Fibroblast of lung (primary cell): Measurements from ENCODE around the gene APBB2. TPM values are rescaled to one million over a fixed set of nuclear protein-coding genes. Genes with fewer than 3 reads are reported as not detected.
A peak's percentile ranks its signal among the peaks of the same experiment; 100 is the strongest.

Source experiments
- DNase-seq, 2 donors: peaks; one replicate each; pipeline versions ENCODE4 v3.0.0 to v3.0.0-alpha.2; 2010; ENCODE audit warnings: low read depth in 2 of 2
- H2AFZ ChIP-seq: 2 replicates; pipeline ENCODE4 v1.5.1; 2012; ENCODE audit warnings: low read length, control low read depth, inconsistent platforms
- H3K27ac ChIP-seq: 2 replicates; pipeline ENCODE4 v1.5.1; 2011; ENCODE audit warnings: low read length, control low read depth; ENCODE audit not compliant: insufficient read depth
- H3K27me3 ChIP-seq: 2 replicates; pipeline ENCODE4 v1.5.1; 2011; ENCODE audit warnings: mild to moderate bottlenecking, low read length; ENCODE audit not compliant: control insufficient read depth, insufficient read depth
- H3K36me3 ChIP-seq: 2 replicates; pipeline ENCODE4 v1.5.1; 2011; ENCODE audit warnings: low read length; ENCODE audit not compliant: control insufficient read depth, insufficient read depth
- H3K4me1 ChIP-seq: 2 replicates; pipeline ENCODE4 v1.5.1; 2011; ENCODE audit warnings: low read length; ENCODE audit not compliant: control insufficient read depth, insufficient read depth; ENCODE audit errors: extremely low read depth
- H3K4me2 ChIP-seq: 2 replicates; pipeline ENCODE4 v1.5.1; 2011; ENCODE audit warnings: low read length, control low read depth; ENCODE audit not compliant: insufficient read depth; ENCODE audit errors: extremely low read depth
- H3K4me3 ChIP-seq, 4 experiments: fragments of 200-600 bp in 1 of 4; sonication (generic) in 1 of 4; replicated peaks in 1 of 4; 2 replicates each; pipeline ENCODE4 v1.5.1; 2011 to 2016; ENCODE audit warnings: low read length in 4 of 4, low read depth in 3 of 4, mild to moderate bottlenecking in 3 of 4, control low read depth in 2 of 4, inconsistent platforms in 1 of 4, mixed read lengths in 1 of 4; ENCODE audit not compliant: insufficient read depth in 1 of 4; ENCODE audit errors: control extremely low read depth in 1 of 4
- H3K79me2 ChIP-seq: 2 replicates; pipeline ENCODE4 v1.5.1; 2012; ENCODE audit warnings: mild to moderate bottlenecking, low read length, inconsistent platforms; ENCODE audit not compliant: control insufficient read depth, insufficient read depth
- H3K9ac ChIP-seq: 2 replicates; pipeline ENCODE4 v1.5.1; 2011; ENCODE audit warnings: mild to moderate bottlenecking, low read length, control low read depth; ENCODE audit not compliant: insufficient read depth
- H3K9me3 ChIP-seq: 2 replicates; pipeline ENCODE4 v1.5.1; 2012; ENCODE audit warnings: low read depth, low read length; ENCODE audit not compliant: control insufficient read depth, insufficient read depth
- H4K20me1 ChIP-seq: 2 replicates; pipeline ENCODE4 v1.5.1; 2011; ENCODE audit warnings: low read length; ENCODE audit not compliant: control insufficient read depth, insufficient read depth; ENCODE audit errors: extremely low read depth
- EZH2 ChIP-seq: IDR thresholded peaks from 2 replicates; pipeline ENCODE4 v1.5.1; 2012; ENCODE audit warnings: low read length, control low read depth, mild to moderate bottlenecking; ENCODE audit errors: missing control alignments
- polyA minus RNA-seq: library from RNA; depleted of rRNA, polyadenylated mRNA; stranded (reverse); fragments of >200 nt; gene quantifications from 2 replicates; pipeline ENCODE4 v1.2.3, GENCODE V29; 2011; ENCODE audit warnings: low replicate concordance
- polyA plus RNA-seq, 2 donors: library from polyadenylated mRNA; depleted of rRNA in 1 of 2; stranded (reverse) in 1 of 2; unstranded in 1 of 2; fragments of >200 nt; gene quantifications; 2 replicates each; pipeline ENCODE4 v1.2.1, GENCODE V29; 2011 to 2012; ENCODE audit warnings: missing spikeins in 1 of 2
- total RNA-seq: library from RNA; depleted of rRNA; stranded (reverse); fragments of >200 nt; gene quantifications from 2 replicates; pipeline ENCODE4 v1.2.1, GENCODE V29; 2014
- TF ChIP-seq, protein P1 (sequence below), 2 donors: IDR thresholded peaks in 1 of 2; conservative IDR thresholded peaks in 1 of 2; 1 replicate in 1 of 2; 2 replicates in 1 of 2; pipeline ENCODE4 v1.5.1; 2011 to 2012; ENCODE audit warnings: low read length in 2 of 2, control low read depth in 1 of 2, inconsistent platforms in 1 of 2, low read depth in 1 of 2, mild to moderate bottlenecking in 1 of 2

Gene APBB2
- 18.7 and 25.1 TPM in 2 replicates for total RNA-seq
- polyA plus RNA-seq = 29.8 and 39.8 TPM in 2 replicates
- polyA plus RNA-seq (2012) = 17.2 and 18.2 TPM in 2 replicates
- 46.6 and 52.9 TPM in 2 replicates for polyA minus RNA-seq

DNA sequence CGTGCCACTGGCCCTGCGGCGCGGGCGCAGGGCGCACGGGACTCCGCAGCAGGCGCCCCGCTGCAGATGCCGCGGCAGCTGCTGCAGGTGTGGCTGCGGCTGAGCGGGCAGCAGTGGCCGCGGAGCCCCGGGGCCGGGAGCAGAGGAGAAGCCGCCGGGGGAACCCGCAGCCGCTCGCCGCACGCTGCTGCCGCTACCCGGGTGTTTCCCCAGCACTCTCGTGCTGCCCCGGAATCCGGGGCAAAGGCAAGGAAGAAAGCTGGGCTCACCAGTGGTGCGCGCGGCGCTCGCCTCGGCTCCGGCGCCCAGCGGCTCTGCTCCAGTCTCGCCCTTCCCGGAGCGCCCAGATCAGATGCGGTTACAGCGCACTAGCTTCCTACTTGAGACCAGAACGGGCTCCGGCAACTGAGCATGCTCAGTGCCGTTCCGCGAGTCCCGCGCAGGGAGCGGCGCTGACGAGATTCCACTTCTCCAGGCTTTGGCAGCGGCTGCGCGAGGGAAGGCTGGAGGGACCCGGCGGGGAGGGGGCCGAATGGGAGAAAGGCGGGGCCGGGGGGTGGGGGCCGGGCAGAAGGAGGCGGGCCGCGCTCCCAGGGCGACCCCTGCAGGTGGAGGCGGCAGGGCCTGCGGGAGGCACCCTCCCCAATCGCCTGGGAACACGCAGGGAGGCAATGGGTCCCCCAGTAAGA lies at the start of gene APBB2:
TSS of gene APBB2 (minus strand) at position 407 of the 689 bp plus-strand sequence. CDS start 181,288 bp downstream, outside the sequence.
- H3K4me1 ChIP-seq = peaks cover 7% of the 10 kb centered on the region
- peak within 1 kb of the TSS; percentile 79 for H2AFZ ChIP-seq
- peak within 1 kb of the TSS; percentile 76 to 98 (median 86) for H3K4me3 ChIP-seq
- peak within 1 kb of the TSS; percentile 52 for H3K27ac ChIP-seq
- H3K36me3 ChIP-seq = no peaks in the 10 kb centered on the region
- H3K4me2 ChIP-seq = peak within 1 kb of the TSS; percentile 99
- H3K9me3 ChIP-seq = no peaks in the 10 kb centered on the region
- peak within 1 kb of the TSS; percentile 73 for H3K9ac ChIP-seq
- no peaks in the 10 kb centered on the region for H4K20me1 ChIP-seq
- H3K27me3 ChIP-seq = no peaks in the 10 kb centered on the region
- H3K79me2 ChIP-seq = peaks cover 38% of the 10 kb centered on the region
- DNase-seq = peak; percentile 97
- TF ChIP-seq EZH2 = no peak
- TF ChIP-seq, protein P1, sequence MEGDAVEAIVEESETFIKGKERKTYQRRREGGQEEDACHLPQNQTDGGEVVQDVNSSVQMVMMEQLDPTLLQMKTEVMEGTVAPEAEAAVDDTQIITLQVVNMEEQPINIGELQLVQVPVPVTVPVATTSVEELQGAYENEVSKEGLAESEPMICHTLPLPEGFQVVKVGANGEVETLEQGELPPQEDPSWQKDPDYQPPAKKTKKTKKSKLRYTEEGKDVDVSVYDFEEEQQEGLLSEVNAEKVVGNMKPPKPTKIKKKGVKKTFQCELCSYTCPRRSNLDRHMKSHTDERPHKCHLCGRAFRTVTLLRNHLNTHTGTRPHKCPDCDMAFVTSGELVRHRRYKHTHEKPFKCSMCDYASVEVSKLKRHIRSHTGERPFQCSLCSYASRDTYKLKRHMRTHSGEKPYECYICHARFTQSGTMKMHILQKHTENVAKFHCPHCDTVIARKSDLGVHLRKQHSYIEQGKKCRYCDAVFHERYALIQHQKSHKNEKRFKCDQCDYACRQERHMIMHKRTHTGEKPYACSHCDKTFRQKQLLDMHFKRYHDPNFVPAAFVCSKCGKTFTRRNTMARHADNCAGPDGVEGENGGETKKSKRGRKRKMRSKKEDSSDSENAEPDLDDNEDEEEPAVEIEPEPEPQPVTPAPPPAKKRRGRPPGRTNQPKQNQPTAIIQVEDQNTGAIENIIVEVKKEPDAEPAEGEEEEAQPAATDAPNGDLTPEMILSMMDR (conservative IDR thresholded peaks at IDR 0.05 in 1 of 2, IDR thresholded peaks at IDR 0.05 in 1 of 2; ENCODE audit: low read depth in 1 of 2, low read length in 2 of 2) = peak; percentile 48 to 59

DNA sequence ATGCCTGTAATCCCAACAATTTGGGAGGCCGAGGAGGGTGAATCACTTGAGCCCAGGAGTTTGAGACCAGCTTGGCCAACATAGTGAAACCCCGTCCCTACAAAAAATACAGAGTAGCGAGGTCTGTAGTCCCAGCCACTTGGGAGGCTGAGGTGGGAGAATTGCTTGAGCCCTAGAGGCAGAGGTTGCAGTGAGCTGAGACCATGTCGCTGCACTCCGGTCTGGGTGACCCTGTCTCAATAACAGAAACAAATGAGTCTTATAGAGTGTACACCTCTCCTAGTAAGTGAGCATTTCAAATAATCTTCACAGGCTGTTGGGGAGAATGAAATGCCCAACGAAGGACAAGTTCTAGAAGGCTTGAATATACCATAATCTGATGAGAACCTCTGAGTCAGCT lies 47.9 kb upstream of the APBB2 start:
- Histone ChIP-seq H3K27ac (no peak overlapping the region), H4K20me1 (no peaks in the 10 kb centered on the region), H3K27me3 (no peaks in the 10 kb centered on the region), H3K9me3 (no peaks in the 10 kb centered on the region), H3K9ac (no peak overlapping the region), H3K4me2 (no peak overlapping the region), H3K36me3 (peaks cover 3% of the 10 kb centered on the region), H3K4me1 (no peaks in the 10 kb centered on the region), H2AFZ (no peak overlapping the region), H3K4me3 (no peak overlapping the region), H3K79me2 (peaks cover 2% of the 10 kb centered on the region)
- DNase-seq = no peak
- TF ChIP-seq, protein P1 (conservative IDR thresholded peaks at IDR 0.05 in 1 of 2, IDR thresholded peaks at IDR 0.05 in 1 of 2; ENCODE audit: low read depth in 1 of 2, low read length in 2 of 2) = no peak
- no peak for TF ChIP-seq EZH2

DNA sequence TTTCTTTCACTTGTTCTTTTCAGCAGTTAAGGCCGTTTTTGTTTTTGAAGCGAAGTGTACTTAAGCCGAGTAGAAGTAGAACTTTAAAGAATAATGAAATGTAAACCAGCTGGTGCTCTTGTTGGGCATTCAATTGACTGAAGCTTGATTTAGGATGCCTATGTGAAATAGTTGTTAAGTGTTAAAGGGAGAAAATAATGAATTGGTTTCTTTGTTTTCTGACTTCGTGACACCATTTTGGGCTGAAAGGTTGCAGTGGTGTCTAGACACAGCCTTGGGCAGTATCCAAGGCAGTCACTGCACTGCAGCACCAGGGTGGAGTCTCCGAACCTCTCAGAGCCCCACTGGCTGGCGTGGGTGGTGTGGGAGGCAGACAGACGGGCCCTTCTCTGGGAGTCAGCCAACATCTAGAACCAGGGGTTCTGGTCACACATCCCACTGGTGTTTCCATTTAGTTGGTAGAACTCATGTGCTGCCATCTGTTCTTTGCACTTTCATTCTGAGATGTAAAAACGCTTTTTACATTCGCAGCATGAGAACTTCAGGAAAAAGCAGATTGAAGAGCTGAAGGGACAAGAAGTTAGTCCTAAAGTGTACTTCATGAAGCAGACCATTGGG lies 45.9 kb upstream of the APBB2 start:
- H3K36me3 ChIP-seq = peaks cover 3% of the 10 kb centered on the region
- TF ChIP-seq, protein P1 (conservative IDR thresholded peaks at IDR 0.05 in 1 of 2, IDR thresholded peaks at IDR 0.05 in 1 of 2; ENCODE audit: low read depth in 1 of 2, low read length in 2 of 2) = no peak
- TF ChIP-seq EZH2 = no peak
- H3K27ac ChIP-seq = no peak overlapping the region
- peaks cover 2% of the 10 kb centered on the region for H3K79me2 ChIP-seq
- no peak overlapping the region for H3K4me3 ChIP-seq
- no peak for DNase-seq
- H3K4me1 ChIP-seq = no peaks in the 10 kb centered on the region
- no peak overlapping the region for H3K9ac ChIP-seq
- H3K4me2 ChIP-seq = no peak overlapping the region
- no peaks in the 10 kb centered on the region for H4K20me1 ChIP-seq
- no peaks in the 10 kb centered on the region for H3K9me3 ChIP-seq
- no peak overlapping the region for H2AFZ ChIP-seq
- peaks cover 4% of the 10 kb centered on the region for H3K27me3 ChIP-seq
